ENCODE measurements around the gene OGA.

DNA sequence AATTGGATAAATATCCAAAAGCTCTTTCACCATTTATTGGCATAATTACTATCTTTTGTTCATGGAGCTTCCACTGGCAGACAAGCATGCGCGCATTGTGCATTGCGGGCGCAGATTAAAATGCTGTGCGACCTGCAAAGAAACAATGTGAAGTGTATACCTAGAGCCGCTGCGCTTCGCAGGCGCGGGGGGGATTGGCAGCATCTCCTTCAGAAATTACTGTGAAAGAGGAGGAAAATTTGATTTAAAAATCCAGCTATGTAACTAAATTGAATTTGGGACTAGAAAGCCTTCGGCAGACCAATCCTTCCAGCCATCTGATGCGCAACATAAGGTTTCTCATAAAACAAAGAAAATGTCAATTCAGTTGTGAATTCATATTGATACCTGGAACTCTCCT, 24.7 kb downstream of the OGA start:
- TF ChIP-seq FOXA1 (IDR thresholded peaks at IDR 0.05; ENCODE audit: borderline replicate concordance) (no peak), ZKSCAN8 (CRISPR knock-in tag; IDR thresholded peaks at IDR 0.05) (no peak), ESRRA (IDR thresholded peaks at IDR 0.05; ENCODE audit: borderline replicate concordance, low read depth) (no peak), CTCF (IDR thresholded peaks at IDR 0.05 in 2 of 3, conservative IDR thresholded peaks at IDR 0.05 in 1 of 3; ENCODE audit: insufficient read depth in 2 of 3, low read depth in 1 of 3, low read length in 3 of 3) (no peak), XRCC4 (IDR thresholded peaks at IDR 0.05; ENCODE audit: extremely low read depth, insufficient read depth, insufficient read length) (no peak), LARP7 (IDR thresholded peaks at IDR 0.05) (no peak), KLF16 (IDR thresholded peaks at IDR 0.05) (no peak), ZNF584 (CRISPR knock-in tag; IDR thresholded peaks at IDR 0.05; ENCODE audit: low read depth) (no peak), ZNF449 (CRISPR knock-in tag; IDR thresholded peaks at IDR 0.05) (no peak)
- TF ChIP-seq, protein P1, sequence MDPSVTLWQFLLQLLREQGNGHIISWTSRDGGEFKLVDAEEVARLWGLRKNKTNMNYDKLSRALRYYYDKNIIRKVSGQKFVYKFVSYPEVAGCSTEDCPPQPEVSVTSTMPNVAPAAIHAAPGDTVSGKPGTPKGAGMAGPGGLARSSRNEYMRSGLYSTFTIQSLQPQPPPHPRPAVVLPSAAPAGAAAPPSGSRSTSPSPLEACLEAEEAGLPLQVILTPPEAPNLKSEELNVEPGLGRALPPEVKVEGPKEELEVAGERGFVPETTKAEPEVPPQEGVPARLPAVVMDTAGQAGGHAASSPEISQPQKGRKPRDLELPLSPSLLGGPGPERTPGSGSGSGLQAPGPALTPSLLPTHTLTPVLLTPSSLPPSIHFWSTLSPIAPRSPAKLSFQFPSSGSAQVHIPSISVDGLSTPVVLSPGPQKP (CRISPR knock-in tag; IDR thresholded peaks at IDR 0.05) = no peak
- TF ChIP-seq, protein P2, sequence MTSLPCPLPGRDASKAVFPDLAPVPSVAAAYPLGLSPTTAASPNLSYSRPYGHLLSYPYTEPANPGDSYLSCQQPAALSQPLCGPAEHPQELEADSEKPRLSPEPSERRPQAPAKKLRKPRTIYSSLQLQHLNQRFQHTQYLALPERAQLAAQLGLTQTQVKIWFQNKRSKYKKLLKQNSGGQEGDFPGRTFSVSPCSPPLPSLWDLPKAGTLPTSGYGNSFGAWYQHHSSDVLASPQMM (CRISPR knock-in tag; IDR thresholded peaks at IDR 0.05) = no peak
- TF ChIP-seq, protein P3, sequence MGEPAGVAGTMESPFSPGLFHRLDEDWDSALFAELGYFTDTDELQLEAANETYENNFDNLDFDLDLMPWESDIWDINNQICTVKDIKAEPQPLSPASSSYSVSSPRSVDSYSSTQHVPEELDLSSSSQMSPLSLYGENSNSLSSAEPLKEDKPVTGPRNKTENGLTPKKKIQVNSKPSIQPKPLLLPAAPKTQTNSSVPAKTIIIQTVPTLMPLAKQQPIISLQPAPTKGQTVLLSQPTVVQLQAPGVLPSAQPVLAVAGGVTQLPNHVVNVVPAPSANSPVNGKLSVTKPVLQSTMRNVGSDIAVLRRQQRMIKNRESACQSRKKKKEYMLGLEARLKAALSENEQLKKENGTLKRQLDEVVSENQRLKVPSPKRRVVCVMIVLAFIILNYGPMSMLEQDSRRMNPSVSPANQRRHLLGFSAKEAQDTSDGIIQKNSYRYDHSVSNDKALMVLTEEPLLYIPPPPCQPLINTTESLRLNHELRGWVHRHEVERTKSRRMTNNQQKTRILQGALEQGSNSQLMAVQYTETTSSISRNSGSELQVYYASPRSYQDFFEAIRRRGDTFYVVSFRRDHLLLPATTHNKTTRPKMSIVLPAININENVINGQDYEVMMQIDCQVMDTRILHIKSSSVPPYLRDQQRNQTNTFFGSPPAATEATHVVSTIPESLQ (CRISPR knock-in tag; IDR thresholded peaks at IDR 0.05) = no peak

Data from K562 (cell line).